Endothelial cell of umbilical vein (primary cell): ENCODE measurements around the gene MUC13.

Source experiments
- CTCF ChIP-seq, 2 donors: IDR thresholded peaks; 1 replicate in 1 of 2; 2 replicates in 1 of 2; pipeline ENCODE4 v1.5.1; 2011; ENCODE audit warnings: low read length in 2 of 2, mild to moderate bottlenecking in 2 of 2, moderate library complexity in 2 of 2, control low read depth in 1 of 2, inconsistent platforms in 1 of 2, low read depth in 1 of 2; ENCODE audit not compliant: insufficient read depth in 1 of 2; ENCODE audit errors: extremely low read depth in 1 of 2
- EZH2 ChIP-seq: IDR thresholded peaks from 2 replicates; pipeline ENCODE4 v1.6.1; 2012; ENCODE audit warnings: borderline replicate concordance, low read depth, mild to moderate bottlenecking, moderate library complexity, low read length, inconsistent platforms; ENCODE audit not compliant: severe bottlenecking
- FOS ChIP-seq: IDR thresholded peaks from 2 replicates; pipeline ENCODE4 v1.6.1; 2011; ENCODE audit warnings: mild to moderate bottlenecking, low read length, moderate library complexity, borderline replicate concordance; ENCODE audit not compliant: insufficient read depth
- GATA2 ChIP-seq: IDR thresholded peaks from 2 replicates; pipeline ENCODE4 v1.7.0; 2011; ENCODE audit warnings: low read depth, mild to moderate bottlenecking, moderate library complexity, mixed read lengths, low read length; ENCODE audit not compliant: insufficient read length, insufficient read depth
- MYC ChIP-seq: IDR thresholded peaks from one replicate; pipeline ENCODE4 v1.6.1; 2011; ENCODE audit warnings: mild to moderate bottlenecking, low read depth, low read length
- POLR2A ChIP-seq: IDR thresholded peaks from 2 replicates; pipeline ENCODE4 v1.6.1; 2012; ENCODE audit warnings: low read depth, mild to moderate bottlenecking, control low read depth, low read length
- POLR2AphosphoS5 ChIP-seq: IDR thresholded peaks from 2 replicates; pipeline ENCODE4 v1.6.1; 2012; ENCODE audit warnings: low read depth, mild to moderate bottlenecking, control low read depth, low read length, moderate library complexity; ENCODE audit not compliant: insufficient read depth
- TF ChIP-seq, protein P1 (sequence below): IDR thresholded peaks from 2 replicates; pipeline ENCODE4 v1.6.1; 2011; ENCODE audit not compliant: insufficient read depth, insufficient read length

GRCh38 chr3:124965413-124965812, 30.9 kb upstream of the MUC13 start:
- TF ChIP-seq CTCF (IDR thresholded peaks at IDR 0.05; ENCODE audit: extremely low read depth in 1 of 2, insufficient read depth in 1 of 2, low read depth in 1 of 2, low read length in 2 of 2) (no peak), POLR2A (no peak), GATA2 (no peak), EZH2 (no peak), POLR2AphosphoS5 (no peak), MYC (no peak), FOS (no peak)
- TF ChIP-seq, protein P1, sequence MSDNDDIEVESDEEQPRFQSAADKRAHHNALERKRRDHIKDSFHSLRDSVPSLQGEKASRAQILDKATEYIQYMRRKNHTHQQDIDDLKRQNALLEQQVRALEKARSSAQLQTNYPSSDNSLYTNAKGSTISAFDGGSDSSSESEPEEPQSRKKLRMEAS: no peak
